ENCODE results near the gene CDK5RAP3. TPM values are rescaled to one million over a fixed set of nuclear protein-coding genes. Genes with fewer than 3 reads are reported as not detected.

Gene CDK5RAP3
- total RNA-seq, 1 experiment from 2014 or later, result 255 TPM

DNA sequence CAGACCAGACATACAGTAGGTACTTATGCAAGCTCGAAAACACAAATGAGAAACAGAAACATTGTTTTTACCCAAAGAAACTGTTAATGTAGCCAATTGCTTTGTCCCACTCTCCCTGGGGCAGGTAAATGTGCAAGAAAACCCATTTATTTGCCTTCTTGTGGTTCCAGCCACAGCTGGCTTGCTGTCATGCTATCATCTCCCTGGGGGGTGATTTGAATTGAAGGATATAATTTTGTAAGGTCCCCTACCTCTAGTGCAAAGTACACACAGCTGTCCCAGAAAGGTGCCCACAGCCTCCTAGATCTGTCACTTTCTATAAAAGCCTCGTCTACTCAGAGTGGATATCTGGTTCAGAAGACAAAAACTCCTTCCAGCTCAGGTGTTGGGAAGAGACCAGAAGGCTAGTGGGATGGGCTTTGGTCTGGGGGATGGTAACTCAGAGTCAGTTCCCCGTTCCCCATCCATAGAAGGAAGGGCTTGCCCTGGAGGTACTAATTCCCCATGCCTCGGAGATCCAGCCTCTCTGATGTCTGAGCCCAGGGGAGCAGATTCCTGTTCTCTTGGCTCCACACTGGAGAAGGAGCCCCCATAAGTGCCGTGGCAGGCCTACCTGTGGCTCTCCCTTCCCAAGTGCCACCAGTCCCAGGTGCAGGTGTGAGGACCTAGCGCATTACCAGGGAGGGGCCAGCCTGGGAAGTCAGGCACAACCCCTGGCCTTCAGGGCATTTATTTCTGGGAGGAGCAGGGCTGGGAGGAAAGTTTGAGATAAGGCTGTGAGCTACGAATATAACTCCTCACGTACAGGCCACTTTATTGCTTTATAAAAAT is 10.9 kb upstream of the CDK5RAP3 start:
- ATAC-seq (no peak), DNase-seq (ENCODE audit: low read depth, low spot score) (no peak)
- no peaks in the 10 kb centered on the region for H3K36me3 ChIP-seq (ENCODE audit: control insufficient read depth in 1 of 2, insufficient read depth in 2 of 2, low read length in 2 of 2)
- H3K4me3 ChIP-seq (replicated peaks in 1 of 2; ENCODE audit: low read depth in 1 of 2, low read length in 2 of 2), result no peak overlapping the region
- ChIA-PET CTCF (interaction anchor here (1.5 to 2.7 kb wide), 4 partner anchors 11 to 19 kb away, joined by 4 to 12 read pairs (median 11); partner anchors contain the start of genes CDK5RAP3 and PNPO), POLR2A (interaction anchor here (1.2 to 1.3 kb wide), 2 partner anchors 11 to 24 kb away, joined by 3 read pairs; partner anchors contain the start of gene CDK5RAP3), RAD21 (ENCODE audit: low non-redundant PET in 1 of 2, low total read pairs in 2 of 2, uncharacterized antibody in 2 of 2, unreplicated experiment in 2 of 2) (no interaction called here)
- H3K4me2 ChIP-seq (ENCODE audit: low read length), result no peak overlapping the region
- H3K9me3 ChIP-seq (ENCODE audit: control insufficient read depth in 1 of 2, insufficient read depth in 1 of 2, low read depth in 1 of 2, low read length in 2 of 2), result no peaks in the 10 kb centered on the region
- H3K4me1 ChIP-seq (ENCODE audit: control insufficient read depth in 1 of 2, insufficient read depth in 2 of 2, low read length in 2 of 2), result peaks cover 38 to 47% of the 10 kb centered on the region in 2 experiments
- H3K9ac ChIP-seq (ENCODE audit: low read length), result no peak overlapping the region
- no TSS peak for BruUV-seq (replicated peaks)
- TF ChIP-seq, protein P1, sequence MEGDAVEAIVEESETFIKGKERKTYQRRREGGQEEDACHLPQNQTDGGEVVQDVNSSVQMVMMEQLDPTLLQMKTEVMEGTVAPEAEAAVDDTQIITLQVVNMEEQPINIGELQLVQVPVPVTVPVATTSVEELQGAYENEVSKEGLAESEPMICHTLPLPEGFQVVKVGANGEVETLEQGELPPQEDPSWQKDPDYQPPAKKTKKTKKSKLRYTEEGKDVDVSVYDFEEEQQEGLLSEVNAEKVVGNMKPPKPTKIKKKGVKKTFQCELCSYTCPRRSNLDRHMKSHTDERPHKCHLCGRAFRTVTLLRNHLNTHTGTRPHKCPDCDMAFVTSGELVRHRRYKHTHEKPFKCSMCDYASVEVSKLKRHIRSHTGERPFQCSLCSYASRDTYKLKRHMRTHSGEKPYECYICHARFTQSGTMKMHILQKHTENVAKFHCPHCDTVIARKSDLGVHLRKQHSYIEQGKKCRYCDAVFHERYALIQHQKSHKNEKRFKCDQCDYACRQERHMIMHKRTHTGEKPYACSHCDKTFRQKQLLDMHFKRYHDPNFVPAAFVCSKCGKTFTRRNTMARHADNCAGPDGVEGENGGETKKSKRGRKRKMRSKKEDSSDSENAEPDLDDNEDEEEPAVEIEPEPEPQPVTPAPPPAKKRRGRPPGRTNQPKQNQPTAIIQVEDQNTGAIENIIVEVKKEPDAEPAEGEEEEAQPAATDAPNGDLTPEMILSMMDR (IDR thresholded peaks at IDR 0.05 in 2 of 3, conservative IDR thresholded peaks at IDR 0.05 in 1 of 3; ENCODE audit: borderline replicate concordance in 1 of 3, insufficient read depth in 1 of 3, low read depth in 2 of 3, low read length in 2 of 3), result no peak
- no peak for TF ChIP-seq SP1 (IDR thresholded peaks at IDR 0.05; ENCODE audit: low read depth)
- no peak for TF ChIP-seq ELF1 (IDR thresholded peaks at IDR 0.05; ENCODE audit: borderline replicate concordance, low read depth)
- no peak for TF ChIP-seq EZH2phosphoT487 (IDR thresholded peaks at IDR 0.05; ENCODE audit: borderline replicate concordance)
- no peak for TF ChIP-seq MAX (IDR thresholded peaks at IDR 0.05)
- no peaks in the 10 kb centered on the region for H3K9me2 ChIP-seq (ENCODE audit: insufficient read depth)
- no peak overlapping the region for H3K27ac ChIP-seq (ENCODE audit: low read depth, low read length)
- H3K79me2 ChIP-seq (ENCODE audit: insufficient read depth, low read length), result no peaks in the 10 kb centered on the region
- no peaks in the 10 kb centered on the region for H3K27me3 ChIP-seq (ENCODE audit: insufficient read depth, low read length)
- no peaks in the 10 kb centered on the region for H4K20me1 ChIP-seq (ENCODE audit: insufficient read depth)
- no peak overlapping the region for H2AFZ ChIP-seq (ENCODE audit: low read depth, low read length, poor library complexity, severe bottlenecking)
- intact Hi-C loops (cut with micrococcal nuclease), result no loop called here

All from HCT116 (cell line).